Uterus (tissue), 4 donors: ENCODE results near the gene LUM. TPM values are rescaled to one million over a fixed set of nuclear protein-coding genes. Genes with fewer than 3 reads are reported as not detected.

Experiments
- DNase-seq, 2 donors: peaks; one replicate each; pipeline ENCODE4 v3.0.0-alpha.2; 2019 to 2020
- H3K27ac ChIP-seq, 2 donors: fragments of 200-600 bp; sonication (generic); 1 replicate in 1 of 2; 2 replicates in 1 of 2; pipeline ENCODE4 v1.5.1; 2016 to 2018
- H3K27me3 ChIP-seq, 2 donors: fragments of 200-600 bp; sonication (generic); one replicate each; pipeline ENCODE4 v1.5.1; 2018 to 2019; ENCODE audit warnings: control low read depth in 1 of 2
- H3K36me3 ChIP-seq, 2 donors: fragments of 200-600 bp; sonication (generic); one replicate each; pipeline ENCODE4 v1.5.1; 2019; ENCODE audit warnings: control low read depth in 1 of 2
- H3K4me1 ChIP-seq, 2 donors: fragments of 200-600 bp; sonication (generic); one replicate each; pipeline ENCODE4 v1.5.1; 2018 to 2019; ENCODE audit warnings: control low read depth in 1 of 2
- H3K4me3 ChIP-seq, 2 donors: fragments of 200-600 bp; sonication (generic); 1 replicate in 1 of 2; 2 replicates in 1 of 2; pipeline ENCODE4 v1.5.1; 2018 to 2019; ENCODE audit warnings: mild to moderate bottlenecking in 1 of 2
- H3K9me3 ChIP-seq, 2 donors: fragments of 200-600 bp; sonication (generic); one replicate each; pipeline ENCODE4 v1.5.1; 2019; ENCODE audit warnings: control low read depth in 1 of 2
- CTCF ChIP-seq, 4 experiments: fragments of 200-600 bp in 2 of 4; fragments of 450-650 bp in 2 of 4; sonication (generic) in 2 of 4; IDR thresholded peaks; one replicate each; pipeline ENCODE4 v1.5.1; 2016 to 2019; ENCODE audit warnings: antibody characterized with exemption in 4 of 4, mild to moderate bottlenecking in 2 of 4, moderate library complexity in 1 of 4
- POLR2A ChIP-seq, 2 donors: fragments of 450-650 bp; IDR thresholded peaks; one replicate each; pipeline ENCODE4 v1.6.1; 2016; ENCODE audit warnings: antibody characterized with exemption in 2 of 2, mild to moderate bottlenecking in 1 of 2, moderate library complexity in 1 of 2
- intact Hi-C: fragments of 100-400 bp; cut with DNase I; formaldehyde crosslinking; loops from one replicate; pipeline ENCODE4 v1.15.1; 2023; ENCODE audit warnings: low total_unique reads
- total RNA-seq, 4 donors: library from RNA; depleted of rRNA in 3 of 4; stranded (reverse); fragments of >200 nt in 3 of 4; gene quantifications; one replicate each; pipeline versions ENCODE4 v1.1.0 to v1.2.4, GENCODE V29; 2014 to 2023
- donor health status: DM: yes; HTN: yes; CAD: no.

Gene LUM
- total RNA-seq, 4 donors from 2014 or later = 79.4 to 930 (median 325) TPM

GRCh38 chr12:91105807-91106206, 5.5 kb downstream of the LUM start:
- TF ChIP-seq CTCF (IDR thresholded peaks at IDR 0.05) (no peak), POLR2A (IDR thresholded peaks at IDR 0.05) (no peak)
- peak overlapping the region; percentile 82 to 83 for H3K27ac ChIP-seq
- intact Hi-C loops = no loop called here

GRCh38 chr12:91104812-91105466, 6.4 kb downstream of the LUM start:
- no peaks in the 10 kb centered on the region for H3K27me3 ChIP-seq
- H3K27ac ChIP-seq = peak overlapping the region; percentile 82 to 83
- TF ChIP-seq POLR2A (IDR thresholded peaks at IDR 0.05) (no peak), CTCF (IDR thresholded peaks at IDR 0.05) (no peak)
- H3K4me3 ChIP-seq = peak overlapping the region in 1 of 2 donors; percentile 18
- H3K4me1 ChIP-seq = no peaks in the 10 kb centered on the region
- no peak for DNase-seq
- intact Hi-C loops = no loop called here
- H3K9me3 ChIP-seq = no peaks in the 10 kb centered on the region
- H3K36me3 ChIP-seq = no peaks in the 10 kb centered on the region

More at GRCh38 chr12:91105807-91106206, 5.5 kb downstream of the LUM start:
- no peak for DNase-seq
- Histone ChIP-seq H3K36me3 (no peaks in the 10 kb centered on the region), H3K27me3 (no peaks in the 10 kb centered on the region), H3K9me3 (no peaks in the 10 kb centered on the region), H3K4me1 (no peaks in the 10 kb centered on the region), H3K4me3 (peak overlapping the region in 1 of 2 donors; percentile 18)

GRCh38 chr12:91103624-91104023, 7.7 kb downstream of the LUM start:
- TF ChIP-seq POLR2A (IDR thresholded peaks at IDR 0.05) (no peak), CTCF (IDR thresholded peaks at IDR 0.05) (no peak)
- H3K4me1 ChIP-seq = no peaks in the 10 kb centered on the region

GRCh38 chr12:91103101-91103500, 8.2 kb downstream of the LUM start:
- Histone ChIP-seq H3K9me3 (no peaks in the 10 kb centered on the region), H3K4me1 (no peaks in the 10 kb centered on the region), H3K36me3 (no peaks in the 10 kb centered on the region), H3K27ac (peak overlapping the region in 1 of 2 donors; percentile 22), H3K4me3 (no peak overlapping the region), H3K27me3 (no peaks in the 10 kb centered on the region)
- TF ChIP-seq CTCF (IDR thresholded peaks at IDR 0.05) = no peak
- no peak for TF ChIP-seq POLR2A (IDR thresholded peaks at IDR 0.05)
- no peak for DNase-seq
- intact Hi-C loops = no loop called here

More at GRCh38 chr12:91103624-91104023, 7.7 kb downstream of the LUM start:
- Histone ChIP-seq H3K27ac (peak overlapping the region in 1 of 2 donors; percentile 34), H3K4me3 (no peak overlapping the region), H3K27me3 (no peaks in the 10 kb centered on the region), H3K36me3 (no peaks in the 10 kb centered on the region), H3K9me3 (no peaks in the 10 kb centered on the region)
- DNase-seq = no peak
- intact Hi-C loops = no loop called here

GRCh38 chr12:91100906-91101305, 10.4 kb downstream of the LUM start:
- DNase-seq = no peak
- Histone ChIP-seq H3K27ac (peak overlapping the region; percentile 7 to 75), H3K27me3 (no peaks in the 10 kb centered on the region), H3K4me1 (no peaks in the 10 kb centered on the region), H3K9me3 (no peaks in the 10 kb centered on the region), H3K36me3 (no peaks in the 10 kb centered on the region), H3K4me3 (no peak overlapping the region)
- intact Hi-C loops = no loop called here
- no peak for TF ChIP-seq POLR2A (IDR thresholded peaks at IDR 0.05)
- no peak for TF ChIP-seq CTCF (IDR thresholded peaks at IDR 0.05)
